ENCODE results near the gene ZC3H6. TPM values are rescaled to one million over a fixed set of nuclear protein-coding genes. Genes with fewer than 3 reads are reported as not detected.

The ZC3H6 gene
- total RNA-seq, 4 donors from 2014 or later = 1.6 to 9.0 (median 2.6) TPM

DNA sequence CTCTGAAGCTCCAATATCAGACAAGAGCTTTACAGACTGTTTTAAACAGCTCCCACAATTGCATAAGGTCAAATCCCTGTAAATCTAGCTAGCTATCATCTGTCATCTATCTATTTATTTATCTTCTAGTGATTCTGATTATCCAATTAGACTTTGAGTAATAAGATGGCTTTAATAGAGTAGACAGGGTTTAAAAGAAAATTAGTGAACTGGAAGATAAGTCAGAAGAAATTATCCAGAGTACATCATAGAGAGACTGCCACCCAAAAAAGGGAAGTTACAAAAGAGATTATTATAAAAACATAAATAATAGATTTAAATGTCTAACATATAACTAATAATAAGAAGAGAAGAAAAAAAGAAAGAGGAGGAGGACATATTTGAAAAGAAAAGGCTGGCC is 12.5 kb upstream of the ZC3H6 start:
- intact Hi-C loops (cut with DNase I) = no loop called here
- Histone ChIP-seq H3K27ac (no peak overlapping the region), H3K9me3 (no peaks in the 10 kb centered on the region), H3K36me3 (no peaks in the 10 kb centered on the region), H3K4me3 (no peak overlapping the region), H3K27me3 (no peaks in the 10 kb centered on the region), H3K4me1 (peaks cover 0 to 10% (median 3%) of the 10 kb centered on the region in 3 donors)
- TF ChIP-seq CTCF (IDR thresholded peaks at IDR 0.05) (no peak), POLR2A (IDR thresholded peaks at IDR 0.05) (no peak)
- no peak for DNase-seq

GRCh38 chr2:112268547-112268946 is 6.8 kb upstream of the ZC3H6 start:
- 88 to 89% methylated on average over 1 of the region's 1 CpG for WGBS, 2 donors

GRCh38 chr2:112272669-112273068 is 2.7 kb upstream of the ZC3H6 start:
- Histone ChIP-seq H3K4me3 (no peak overlapping the region), H3K9me3 (no peaks in the 10 kb centered on the region), H3K27ac (no peak overlapping the region), H3K4me1 (peaks cover 0 to 21% (median 0%) of the 10 kb centered on the region in 3 donors), H3K36me3 (no peaks in the 10 kb centered on the region), H3K27me3 (no peaks in the 10 kb centered on the region)
- 82 to 89% methylated on average over 5 of the region's 5 CpGs for WGBS, 2 donors
- intact Hi-C loops (cut with DNase I) = no loop called here
- TF ChIP-seq POLR2A (IDR thresholded peaks at IDR 0.05) (no peak), CTCF (IDR thresholded peaks at IDR 0.05) (no peak)
- DNase-seq = no peak

More at GRCh38 chr2:112268547-112268946, 6.8 kb upstream of the ZC3H6 start:
- TF ChIP-seq CTCF (IDR thresholded peaks at IDR 0.05) (no peak), POLR2A (IDR thresholded peaks at IDR 0.05) (no peak)
- H3K9me3 ChIP-seq = no peaks in the 10 kb centered on the region
- no peak overlapping the region for H3K4me3 ChIP-seq
- no peaks in the 10 kb centered on the region for H3K36me3 ChIP-seq
- H3K27me3 ChIP-seq = no peaks in the 10 kb centered on the region
- no peak overlapping the region for H3K27ac ChIP-seq
- DNase-seq = no peak
- H3K4me1 ChIP-seq = no peaks in the 10 kb centered on the region
- intact Hi-C loops (cut with DNase I) = no loop called here

DNA sequence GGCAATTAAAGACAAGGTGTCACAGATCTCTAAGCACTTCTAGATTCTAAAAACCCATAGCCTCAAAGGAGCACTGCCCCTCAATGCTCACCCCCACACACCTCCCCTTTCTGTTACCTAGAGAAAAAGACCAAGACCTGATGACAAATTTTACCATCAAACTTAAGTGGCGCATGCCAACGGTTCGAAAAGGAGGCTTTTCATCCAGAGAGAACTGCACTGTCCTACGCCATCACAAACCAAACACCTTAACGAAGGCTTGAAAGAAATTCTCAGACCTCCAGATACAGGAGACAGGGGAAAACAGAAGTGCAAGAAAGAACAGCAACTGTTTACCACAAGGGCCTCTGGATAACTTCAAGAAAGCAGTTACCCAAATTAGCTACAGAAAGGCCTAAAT is 2.0 kb upstream of the ZC3H6 start:
- 92 to 100% methylated on average over 4 of the region's 5 CpGs for WGBS, 2 donors
- Histone ChIP-seq H3K27ac (no peak overlapping the region), H3K27me3 (no peaks in the 10 kb centered on the region), H3K36me3 (no peaks in the 10 kb centered on the region), H3K4me1 (peaks cover 0 to 27% (median 0%) of the 10 kb centered on the region in 3 donors), H3K4me3 (no peak overlapping the region), H3K9me3 (no peaks in the 10 kb centered on the region)
- no peak for DNase-seq
- TF ChIP-seq POLR2A (IDR thresholded peaks at IDR 0.05) = no peak
- no peak for TF ChIP-seq CTCF (IDR thresholded peaks at IDR 0.05)
- intact Hi-C loops (cut with DNase I) = no loop called here

DNA sequence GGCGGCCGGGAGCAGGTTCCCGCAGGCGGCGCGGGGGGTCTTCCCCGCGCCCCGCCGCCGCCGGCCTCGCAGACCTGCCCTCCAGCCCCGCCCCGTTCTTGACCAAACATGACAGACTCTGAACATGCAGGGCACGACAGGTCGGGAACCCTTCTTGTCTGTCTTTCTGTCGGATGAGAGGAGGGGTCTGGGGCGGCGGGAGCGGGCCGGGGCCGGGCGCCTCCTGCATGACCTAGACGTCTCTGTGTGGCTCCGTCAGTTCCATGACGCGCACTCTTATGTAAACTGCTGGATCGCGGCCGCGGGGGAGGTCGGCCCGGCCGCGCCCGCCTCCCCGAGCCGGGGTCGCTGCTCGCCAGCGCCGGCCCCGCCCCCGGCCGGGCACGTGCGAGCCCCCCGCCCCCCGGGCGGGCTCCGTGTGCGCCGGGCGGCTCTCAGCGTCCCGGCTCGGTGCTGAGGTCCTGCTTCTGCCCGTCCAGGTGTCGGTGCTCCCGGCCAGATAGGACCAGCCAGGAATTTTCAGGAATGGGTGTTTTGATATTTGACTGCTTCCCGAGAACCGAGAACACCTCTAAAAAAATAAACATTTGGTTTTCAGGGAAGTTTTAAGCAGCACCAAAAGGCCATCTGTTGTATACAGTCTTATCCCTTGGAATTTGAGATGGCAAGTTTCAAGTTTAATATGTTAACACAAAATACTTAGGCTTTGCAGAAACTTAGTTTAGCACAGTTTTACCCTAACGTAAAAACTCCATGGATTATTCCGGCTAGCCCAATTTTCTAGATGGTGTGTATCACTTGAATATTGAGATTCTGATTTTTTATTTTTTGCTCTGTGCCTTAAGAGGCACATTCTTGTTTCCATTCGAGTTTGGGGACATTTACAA is 733 bp downstream of the ZC3H6 start:
- WGBS, 2 donors = 2 to 12% methylated on average over 3 to 5 of the region's 66 CpGs
- Histone ChIP-seq H3K27me3 (no peaks in the 10 kb centered on the region), H3K4me3 (peak overlapping the region; percentile 86 to 99 (median 94)), H3K9me3 (no peaks in the 10 kb centered on the region), H3K27ac (peak overlapping the region; percentile 100), H3K36me3 (no peaks in the 10 kb centered on the region), H3K4me1 (peaks cover 0 to 27% (median 0%) of the 10 kb centered on the region in 3 donors)
- TF ChIP-seq CTCF (IDR thresholded peaks at IDR 0.05) = no peak
- peak in 3 of 4 donors; percentile 20 to 88 (median 58) for TF ChIP-seq POLR2A (IDR thresholded peaks at IDR 0.05)
- intact Hi-C loops (cut with DNase I) = no loop called here
- DNase-seq = peak; percentile 40
